GM04503 (cell line): Measurements from ENCODE around the gene IL17RC.
A peak's percentile ranks its signal among the peaks of the same experiment; 100 is the strongest.

Source experiments
- DNase-seq: peaks from one replicate; pipeline ENCODE4 v3.0.0-alpha.2; 2012; ENCODE audit warnings: low read depth

The IL17RC gene

DNA sequence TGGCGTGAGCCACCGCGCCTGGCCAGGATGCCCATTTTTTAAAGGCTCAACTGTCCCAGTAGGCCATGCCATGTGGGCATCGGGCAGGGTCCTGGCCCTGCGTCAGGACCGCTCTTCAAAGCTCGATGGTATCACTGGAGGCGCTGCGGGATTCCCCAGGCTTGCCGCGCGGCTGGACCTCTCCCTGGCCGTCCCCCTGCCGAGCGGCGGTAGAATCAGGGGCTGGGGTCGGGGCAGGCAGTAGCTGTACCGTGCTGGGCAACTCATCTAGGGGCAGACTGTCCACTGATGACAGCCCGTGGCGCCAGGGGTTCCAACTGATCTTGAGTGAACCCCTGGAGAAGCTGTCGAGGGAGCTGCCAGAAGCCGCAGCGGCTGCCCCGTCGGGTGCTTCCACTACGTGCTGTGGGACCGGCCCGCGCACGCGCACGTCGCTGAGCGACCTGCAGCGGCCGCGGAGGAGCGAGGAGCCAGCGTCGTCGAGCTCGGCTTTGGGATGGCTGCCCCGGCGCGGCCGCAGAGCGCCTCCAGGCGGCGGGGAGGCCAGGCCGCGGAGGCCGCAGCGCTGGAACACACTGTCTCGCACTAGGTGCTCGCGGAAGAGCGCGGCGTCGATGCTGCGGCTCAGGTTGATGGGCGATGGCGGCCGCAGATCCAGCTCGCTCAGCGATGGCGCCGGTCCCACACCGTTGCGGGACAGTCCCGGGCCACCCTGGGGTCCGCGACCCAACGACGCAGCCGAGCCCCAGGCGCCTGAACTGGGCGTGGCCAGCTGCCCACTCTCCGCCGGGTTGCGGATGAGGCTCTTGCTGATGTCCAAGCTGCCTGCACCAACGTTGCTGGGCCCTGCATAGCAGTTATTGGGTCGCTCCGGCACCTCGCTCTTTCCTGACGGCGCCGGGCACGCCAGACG lies 29.5 kb downstream of the IL17RC start:
- no peak for DNase-seq

DNA sequence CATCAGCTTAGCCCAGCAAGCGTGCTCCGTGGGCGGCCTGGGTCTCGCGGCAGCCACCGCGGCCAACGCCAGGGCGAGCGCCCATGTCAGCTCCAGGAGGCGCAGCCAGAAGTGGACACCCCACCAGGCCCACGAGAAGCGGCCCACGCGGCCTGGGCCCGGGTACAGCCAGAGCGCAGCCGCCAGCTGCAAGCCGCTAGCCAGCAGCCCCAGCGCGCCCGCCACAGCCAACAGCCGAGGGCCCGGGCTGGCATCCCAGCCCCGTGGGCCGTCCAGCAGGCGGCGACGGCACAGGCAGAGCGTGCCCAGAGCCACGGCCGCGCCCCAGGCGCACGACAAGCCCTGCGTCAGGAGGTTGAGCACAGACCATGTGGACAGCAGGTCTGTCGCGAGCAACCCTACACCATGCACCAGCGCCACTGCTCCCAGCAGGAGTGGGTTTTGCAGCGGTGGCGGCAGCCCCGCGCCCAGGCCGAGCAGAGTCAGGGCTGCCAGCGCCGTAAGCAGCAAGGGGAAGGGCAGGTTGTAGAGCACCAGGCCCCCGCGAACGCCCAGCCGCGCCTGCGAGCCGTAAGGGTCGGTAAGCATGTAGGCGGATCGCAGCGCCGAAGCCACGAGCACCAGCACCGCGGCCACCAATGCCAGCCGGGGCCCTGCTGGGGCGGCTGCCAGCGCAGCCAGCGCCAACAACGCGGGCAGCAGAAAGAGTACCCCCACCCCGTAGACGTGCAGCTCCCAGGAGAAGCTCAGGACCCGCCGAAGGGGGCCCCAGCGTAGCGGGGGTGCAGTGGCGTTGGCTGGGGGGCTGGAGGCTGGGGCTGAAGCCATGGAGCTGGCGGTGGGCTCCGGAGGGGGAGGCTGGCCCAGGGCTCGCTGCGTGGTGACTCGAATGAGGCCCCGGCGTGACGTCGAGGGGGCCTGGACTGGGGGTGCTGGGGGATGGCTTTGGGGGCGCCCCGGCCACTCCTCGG lies 30.4 kb downstream of the IL17RC start:
- DNase-seq: no peak

DNA sequence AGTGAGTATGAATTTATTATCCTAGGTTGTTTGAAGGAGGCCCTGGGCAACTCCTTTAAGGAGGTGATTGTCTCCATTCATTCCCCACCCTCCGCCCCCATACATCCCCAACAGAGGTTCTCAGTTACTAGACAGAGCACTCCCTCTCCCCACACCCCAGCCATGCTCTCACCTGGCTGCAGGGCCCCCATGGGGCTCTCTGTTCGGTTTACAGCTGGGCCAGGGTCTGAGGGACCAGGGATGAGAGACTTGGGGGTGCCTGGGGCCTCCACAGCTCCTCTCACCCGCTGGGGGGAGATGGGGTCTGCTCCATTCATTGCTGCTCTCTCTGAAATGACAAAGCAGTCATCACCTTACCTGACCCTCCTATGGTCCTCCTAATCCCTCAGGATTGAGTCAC lies 31.7 kb downstream of the IL17RC start:
- no peak for DNase-seq

DNA sequence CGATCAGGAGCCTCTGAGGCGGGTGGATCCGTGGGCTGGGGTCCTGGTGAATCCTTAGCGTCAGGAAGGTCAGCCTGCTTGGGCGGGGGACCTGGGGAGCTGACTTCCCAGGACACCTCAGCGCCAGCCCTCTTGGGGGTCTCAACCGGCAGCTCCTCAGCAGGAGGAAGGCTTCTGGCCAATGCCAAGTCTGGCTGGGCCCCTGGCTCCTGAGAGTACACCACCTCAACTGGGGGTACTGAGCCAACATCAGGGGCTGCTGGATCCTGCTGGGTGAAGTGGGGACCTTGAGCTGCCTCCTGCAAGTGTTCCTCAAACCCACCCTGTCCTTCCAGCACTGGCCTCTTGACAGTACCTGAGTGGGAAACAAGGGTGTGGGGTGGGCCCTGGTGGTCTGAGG lies 32.2 kb downstream of the IL17RC start:
- no peak for DNase-seq

DNA sequence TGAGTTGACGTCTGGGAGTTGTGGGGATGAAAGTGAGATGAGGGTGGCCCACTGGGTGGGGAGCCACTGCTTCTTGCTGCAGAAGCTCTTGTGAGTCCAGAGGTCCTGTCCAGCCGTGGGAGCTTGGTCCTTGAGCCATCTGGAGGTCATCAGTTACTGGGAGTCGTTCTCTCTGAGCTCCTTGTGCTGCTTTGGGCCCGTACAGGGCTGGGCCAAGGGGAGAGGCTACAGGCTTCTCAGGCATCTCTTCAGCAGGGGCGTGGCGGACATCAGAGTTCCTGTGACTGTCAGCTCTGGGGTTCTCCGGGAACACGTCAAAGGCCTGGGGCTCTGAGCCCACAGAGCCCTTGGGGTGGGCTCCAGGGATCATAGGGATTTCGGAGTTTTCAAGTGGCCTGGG lies 32.7 kb downstream of the IL17RC start:
- DNase-seq: no peak

DNA sequence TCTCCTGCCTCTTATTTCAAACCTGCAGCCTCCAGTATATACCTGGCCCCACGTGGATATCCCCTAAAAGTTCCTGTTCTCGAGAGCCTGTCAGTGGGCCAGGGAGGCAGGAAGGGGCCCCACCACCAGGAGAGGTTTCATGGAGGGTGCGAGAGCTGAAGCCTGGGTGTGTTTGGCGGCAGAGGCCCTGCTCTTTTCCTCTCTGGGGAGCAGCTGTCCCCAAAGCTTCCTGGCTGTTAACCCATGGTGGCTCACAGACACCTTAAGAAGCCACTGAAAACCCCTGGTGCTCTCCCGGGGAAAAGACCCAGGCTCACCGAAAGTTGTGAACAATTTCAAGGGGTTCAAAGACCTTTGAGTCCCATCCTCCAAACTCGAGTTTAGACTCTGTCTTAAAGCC lies 34.2 kb downstream of the IL17RC start:
- no peak for DNase-seq

DNA sequence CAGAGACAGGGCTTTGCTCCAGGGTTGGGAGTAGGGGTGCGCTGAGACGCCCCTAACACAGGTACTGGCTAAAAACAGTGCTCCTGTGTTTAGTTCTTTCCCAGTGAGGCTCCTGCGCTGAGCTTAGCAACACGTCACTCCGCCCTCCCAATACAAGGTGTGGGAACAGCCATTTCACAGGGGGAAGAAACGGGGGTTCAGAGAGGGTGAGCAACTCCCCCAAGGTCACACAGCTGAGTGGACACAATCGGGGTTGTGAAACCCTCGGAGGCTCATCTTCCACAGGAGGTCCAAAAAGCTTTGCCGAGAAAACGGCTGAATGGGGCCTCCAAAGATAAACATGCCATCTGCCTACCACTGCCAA lies 34.7 kb downstream of the IL17RC start:
- no peak for DNase-seq

DNA sequence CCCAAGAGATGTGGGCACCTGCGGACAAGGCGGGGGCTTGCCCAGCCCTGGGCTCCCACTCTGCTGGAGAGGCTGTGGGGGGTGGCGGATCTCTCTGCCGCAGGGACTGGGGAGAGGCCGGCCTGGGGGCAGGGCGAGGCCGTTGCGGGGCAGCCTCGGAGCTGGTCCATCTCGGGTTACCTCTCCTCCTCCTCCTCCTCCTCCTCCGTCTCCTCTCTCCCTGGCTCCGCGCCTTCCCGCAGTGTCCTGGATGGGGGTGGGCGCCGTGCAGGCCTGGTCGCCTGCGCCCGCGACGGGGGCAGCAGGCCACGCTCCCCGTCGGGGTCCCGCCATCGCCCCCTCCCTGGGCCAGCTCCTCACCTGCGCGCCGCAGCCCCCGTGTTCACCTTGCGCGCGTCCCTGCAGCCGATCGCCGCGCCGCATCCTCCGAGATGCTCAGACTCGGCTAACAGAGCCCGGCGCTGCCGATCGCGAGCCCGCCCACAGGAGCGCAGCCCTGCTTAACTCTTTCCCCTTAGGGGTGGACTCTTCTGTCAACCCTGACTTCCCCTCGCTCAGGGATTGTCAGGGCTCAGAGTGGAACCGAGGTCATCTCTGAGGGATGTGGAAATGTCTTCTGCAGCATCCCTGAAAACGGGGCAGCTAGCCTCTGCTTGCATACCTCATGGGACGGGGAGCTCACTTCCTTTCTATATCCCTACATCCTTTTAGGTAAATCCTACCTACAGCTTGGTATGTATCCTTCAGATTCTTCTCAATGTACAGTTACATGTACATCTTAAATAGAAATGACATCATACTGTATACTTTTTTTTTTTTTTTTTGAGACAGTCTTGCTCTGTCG lies 35.3 kb downstream of the IL17RC start, which contains the start of gene PRRT3:
Gene PRRT3 (minus strand): TSS at position 447 of the 844 bp plus-strand sequence. CDS start 2,293 bp downstream, outside the sequence.
- DNase-seq: no peak

DNA sequence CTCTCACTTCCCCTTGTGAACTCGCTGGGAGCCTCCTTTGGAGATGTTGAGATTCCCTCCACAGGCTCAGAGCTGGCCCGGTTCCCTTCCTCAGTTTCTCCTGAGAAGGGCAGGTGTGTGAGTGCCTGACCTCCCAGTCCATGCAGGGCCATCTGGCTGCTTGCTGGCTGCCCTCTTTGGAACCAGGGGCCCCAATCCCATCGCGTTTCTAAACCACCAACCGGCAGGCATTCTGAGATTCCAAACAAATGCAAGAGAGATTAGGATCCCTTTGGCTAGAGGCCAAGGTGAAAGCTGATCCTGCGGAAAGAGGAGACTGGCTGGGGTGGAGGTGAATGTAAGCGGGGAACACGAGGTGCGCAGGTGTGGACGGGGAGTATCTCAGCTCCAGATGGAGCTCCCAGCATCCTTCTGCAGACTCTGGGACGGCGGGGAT lies 38.2 kb downstream of the IL17RC start:
- no peak for DNase-seq

DNA sequence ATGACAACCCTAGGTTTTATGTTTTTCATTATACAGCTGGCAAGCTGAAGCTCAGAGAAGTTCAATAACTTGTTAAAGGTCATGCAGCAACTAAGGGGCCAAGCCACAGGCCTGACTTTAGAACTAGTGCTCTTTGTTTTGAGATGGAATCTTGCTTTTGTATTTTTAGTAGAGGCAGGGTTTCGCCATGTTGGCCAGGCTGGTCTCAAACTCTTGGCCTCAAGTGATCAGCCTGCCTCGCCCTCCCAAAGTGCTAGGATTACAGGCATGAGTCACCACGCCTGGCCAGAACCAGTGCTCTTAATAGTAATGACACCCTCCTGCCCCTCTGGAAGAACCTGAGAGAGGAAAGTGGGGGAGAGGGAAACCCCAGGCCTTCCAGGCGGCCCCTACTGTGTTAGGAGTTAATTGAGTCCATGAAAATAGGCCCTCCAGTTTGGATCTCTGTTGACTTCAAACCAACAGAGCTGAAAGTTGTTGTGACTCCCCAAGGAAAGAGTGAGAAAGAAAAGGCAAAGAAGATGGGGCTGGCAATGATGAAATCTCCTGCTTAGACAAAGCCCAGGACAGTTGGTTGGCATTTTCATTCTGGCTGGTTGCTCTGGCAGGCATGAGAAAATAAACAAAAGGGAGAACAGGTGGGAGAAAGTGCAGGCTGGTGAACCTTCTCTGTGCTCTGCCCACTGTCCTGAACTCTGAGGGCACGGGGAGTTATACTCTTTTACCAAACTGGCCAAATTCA lies 38.9 kb downstream of the IL17RC start:
- no peak for DNase-seq

DNA sequence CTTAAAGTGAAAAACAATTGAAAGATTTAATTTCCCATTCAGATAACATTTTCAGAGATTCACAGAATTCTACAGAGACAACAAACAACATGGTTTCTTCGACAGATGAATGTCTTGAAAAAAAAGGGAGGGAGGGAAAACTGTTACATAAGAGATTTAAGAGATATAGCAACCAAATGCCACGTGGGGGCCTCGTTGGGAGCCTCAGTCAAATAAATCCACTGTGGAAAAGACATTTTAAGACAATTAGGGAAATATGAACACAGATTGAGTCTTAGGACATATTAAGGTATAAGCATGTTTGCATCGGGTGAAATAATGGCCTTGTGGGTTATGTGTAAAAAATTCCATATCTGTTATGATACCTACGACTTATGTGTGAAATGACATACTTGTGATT lies 40.3 kb downstream of the IL17RC start:
- DNase-seq: no peak

DNA sequence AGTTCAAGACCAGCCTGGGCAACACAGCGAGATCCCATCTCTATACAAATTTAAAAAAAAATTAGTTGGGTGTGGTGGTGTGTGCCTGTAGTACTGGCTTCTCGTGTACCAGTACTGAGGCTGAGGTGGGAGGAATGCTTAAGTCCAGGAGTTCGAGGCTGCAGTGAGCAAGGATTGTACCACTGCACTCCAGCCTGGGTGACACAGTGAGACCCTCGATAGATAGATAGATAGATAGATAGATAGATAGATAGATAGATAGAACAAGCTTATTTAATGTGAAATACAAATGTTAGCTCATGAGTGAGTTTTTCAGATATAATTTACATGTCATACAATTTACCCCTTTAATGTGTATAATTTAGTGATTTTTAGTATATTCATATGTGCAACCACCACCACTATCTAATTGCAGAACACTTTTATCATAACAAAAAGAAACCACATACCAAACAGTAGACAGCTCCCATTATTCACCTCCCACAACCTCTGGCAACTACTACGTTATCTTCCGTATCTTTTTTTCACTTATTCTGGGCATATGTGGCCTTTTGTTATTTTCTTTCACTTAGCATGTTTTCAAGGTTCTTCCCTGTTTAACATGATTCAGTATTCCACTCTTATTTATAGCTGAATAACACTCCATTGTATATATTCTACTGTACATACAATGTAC lies 48.4 kb downstream of the IL17RC start:
- no peak for DNase-seq

DNA sequence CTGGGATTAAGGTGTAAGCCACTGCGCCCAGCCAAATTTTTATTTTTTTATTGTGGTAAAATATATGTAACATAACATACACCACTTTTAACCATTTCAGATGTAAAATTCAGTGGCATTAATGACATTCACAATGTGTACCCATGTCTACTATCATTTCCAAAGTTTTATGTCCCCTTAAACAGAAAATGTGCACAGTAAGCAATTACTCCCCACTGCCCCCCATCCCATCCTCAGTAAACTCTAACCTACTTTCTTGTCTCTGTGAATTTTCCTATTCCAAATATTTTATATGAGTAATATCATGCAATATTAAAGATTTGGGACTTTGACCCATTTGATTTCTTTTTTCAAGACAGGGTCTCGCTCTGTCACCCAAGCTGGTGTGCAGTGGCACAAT lies 49.9 kb downstream of the IL17RC start:
- no peak for DNase-seq

DNA sequence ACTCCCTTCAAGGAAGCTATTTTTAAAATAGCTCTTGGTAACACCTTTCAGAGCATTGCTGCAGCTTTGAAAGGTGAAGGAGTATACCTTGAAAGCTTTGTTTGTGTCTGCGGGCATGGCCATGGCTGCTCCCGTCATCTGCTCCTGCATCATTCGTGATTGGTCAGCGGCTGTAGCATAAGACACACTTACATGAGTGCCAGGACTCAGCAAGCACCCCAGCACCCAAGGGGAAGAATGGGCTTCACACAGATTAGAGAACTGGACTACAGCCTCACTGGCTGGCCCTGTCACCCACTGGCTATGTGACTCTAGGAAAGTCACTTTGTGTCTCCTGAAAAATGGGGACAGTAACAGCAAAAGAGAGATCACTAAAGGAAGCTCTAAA lies 52.7 kb downstream of the IL17RC start:
- DNase-seq: no peak

DNA sequence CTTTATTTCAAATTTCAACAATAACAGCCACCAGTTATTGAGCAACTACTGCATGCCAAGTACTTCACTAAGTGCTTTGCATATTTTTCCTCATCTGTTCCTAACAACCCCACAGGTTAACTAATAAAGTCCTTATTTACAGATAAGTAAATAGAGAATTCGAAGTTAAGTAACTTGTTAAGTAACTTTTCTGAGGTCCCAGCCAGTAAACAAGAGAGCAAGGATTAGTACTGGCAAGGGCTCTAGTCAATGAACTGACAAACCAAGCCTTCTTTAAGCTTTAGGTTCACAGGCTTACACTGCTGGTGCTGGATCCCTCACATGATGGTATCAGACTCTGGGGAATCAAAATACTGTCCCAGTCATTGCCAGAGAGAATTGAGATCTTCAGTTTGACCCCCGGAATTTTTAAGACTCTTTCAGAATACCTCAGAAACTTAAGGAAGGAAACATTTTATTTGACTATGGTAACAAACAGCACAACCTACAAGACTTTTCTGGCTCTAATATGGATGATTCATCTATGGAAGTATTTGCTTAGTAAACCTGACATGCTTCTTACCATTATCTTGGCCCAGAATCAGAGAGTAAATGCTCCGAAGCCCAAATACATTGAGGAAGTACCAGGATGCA lies 53.2 kb downstream of the IL17RC start:
- DNase-seq: peak; percentile 65

DNA sequence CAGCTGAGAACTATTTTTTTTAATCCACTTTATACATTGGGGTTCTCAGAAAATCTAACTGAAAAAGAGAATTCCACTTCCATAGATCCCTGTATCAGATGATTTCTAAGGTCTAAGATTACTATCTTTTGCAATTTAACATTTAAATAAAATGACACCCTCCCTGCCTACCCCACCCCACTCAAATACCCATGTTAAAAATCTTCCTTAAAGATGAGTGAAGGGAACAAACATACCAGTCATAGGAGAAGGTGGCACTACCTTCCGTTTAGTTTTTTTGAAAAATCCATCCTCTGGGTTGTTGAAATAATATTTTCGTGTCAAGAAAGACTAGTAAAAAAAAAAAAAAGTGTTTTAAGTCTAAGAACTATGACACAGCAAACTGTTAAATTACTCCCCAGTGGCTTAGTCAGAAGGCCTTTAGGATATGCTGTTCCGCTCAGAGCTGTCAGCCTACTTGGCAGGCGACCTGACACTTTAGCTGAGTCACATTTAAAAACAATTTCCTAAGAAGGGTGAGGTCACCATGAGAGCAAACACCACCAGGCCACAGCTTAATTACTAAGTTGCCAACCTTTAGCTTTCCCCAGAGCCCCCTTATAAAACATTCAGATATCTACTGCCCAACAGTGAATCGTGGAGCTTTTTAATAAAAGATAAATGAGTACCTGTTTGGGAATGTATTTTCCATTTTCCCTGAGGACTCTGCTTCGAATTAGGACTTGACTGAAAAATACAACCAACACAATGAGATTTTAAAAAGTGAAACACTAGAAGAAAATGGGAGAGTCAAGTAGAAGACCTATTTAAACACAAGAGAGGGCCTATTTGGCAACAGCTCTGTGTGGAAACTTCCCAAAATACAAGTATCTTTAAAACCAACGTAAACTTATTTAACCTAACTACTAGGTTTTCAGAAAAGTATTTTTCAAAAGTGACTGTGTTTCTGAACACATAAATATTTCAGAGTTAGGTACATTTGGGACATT lies 60.1 kb downstream of the IL17RC start:
- DNase-seq: peak; percentile 96

DNA sequence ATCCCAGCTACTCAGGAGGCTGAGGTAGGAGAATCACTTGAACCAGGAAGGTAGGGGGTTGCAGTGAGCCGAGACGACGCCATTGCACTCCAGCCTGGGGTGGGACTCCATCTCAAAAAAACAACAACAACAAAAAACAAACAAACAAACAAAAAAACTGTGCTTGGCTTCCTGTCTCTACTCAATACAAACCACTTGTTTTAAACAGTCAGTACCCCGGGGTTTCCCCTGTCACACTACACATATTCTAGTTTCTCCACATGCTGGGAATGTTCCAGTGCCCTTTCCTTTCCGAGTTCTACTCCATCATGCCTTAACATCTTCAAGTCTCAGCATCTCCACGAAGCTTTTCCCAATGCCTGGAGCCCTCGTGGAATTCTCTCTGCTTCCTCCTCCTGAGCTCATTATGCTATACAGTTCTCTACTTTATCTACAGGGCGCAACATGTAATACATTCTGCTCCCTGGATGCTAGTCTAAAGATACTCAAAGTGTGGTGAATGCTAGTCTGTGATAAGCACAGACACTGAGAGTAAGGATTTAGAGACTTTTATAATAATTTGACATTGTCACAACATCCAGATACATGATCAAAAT lies 61.9 kb downstream of the IL17RC start:
- no peak for DNase-seq

DNA sequence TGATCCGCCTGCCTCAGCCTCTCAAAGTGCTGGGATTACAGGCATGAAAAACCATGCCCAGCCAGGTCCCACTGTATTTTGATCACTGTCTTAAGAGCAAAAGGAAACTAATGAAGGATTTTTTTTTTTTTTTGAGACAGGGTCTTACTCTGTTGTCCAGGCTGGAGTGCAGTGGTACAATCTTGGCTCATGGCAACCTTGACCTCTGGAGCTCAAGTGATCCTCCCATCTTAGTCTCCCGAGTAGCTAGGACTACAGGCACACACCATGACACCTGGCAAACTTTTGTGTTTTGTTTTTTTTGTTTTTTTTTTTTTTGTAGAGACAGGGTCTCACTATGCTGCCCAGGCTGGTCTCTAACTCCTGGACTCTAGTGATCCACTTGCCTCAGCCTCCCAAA lies 63.4 kb downstream of the IL17RC start:
- DNase-seq: no peak
